GM12865 (cell line): ENCODE results near the gene GRIN2A.

Experiments
- DNase-seq: peaks from one replicate; pipeline ENCODE4 v3.0.0; 2010; ENCODE audit warnings: low read depth
- H3K4me3 ChIP-seq: 2 replicates; pipeline ENCODE4 v1.5.1; 2011; ENCODE audit warnings: mild to moderate bottlenecking, low read depth, low read length, control low read depth
- TF ChIP-seq, protein P1 (sequence below): IDR thresholded peaks from 2 replicates; pipeline ENCODE4 v1.5.1; 2011; ENCODE audit warnings: low read length, control low read depth, low read depth, inconsistent platforms; ENCODE audit not compliant: insufficient read depth; ENCODE audit errors: missing control alignments

GRIN2A gene

DNA sequence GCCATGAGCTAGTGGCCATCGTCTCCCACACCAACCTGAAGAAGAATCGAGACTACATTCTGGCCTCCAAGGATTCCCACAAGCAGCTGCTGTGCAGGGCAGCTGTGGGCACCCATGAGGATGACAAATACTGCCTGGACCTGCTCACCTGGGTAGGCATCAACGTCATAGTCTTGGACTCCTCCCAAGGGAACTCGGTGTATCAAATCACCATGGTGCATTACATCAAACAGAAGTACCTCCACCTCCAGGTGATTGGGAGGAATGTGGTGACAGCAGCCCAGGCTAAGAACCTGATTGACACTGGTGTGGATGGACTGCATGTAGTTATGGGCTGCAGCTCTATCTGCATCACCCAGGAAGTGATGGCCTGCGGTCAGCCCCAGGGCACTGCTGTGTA lies 70.2 kb downstream of the GRIN2A start:
- TF ChIP-seq, protein P1, sequence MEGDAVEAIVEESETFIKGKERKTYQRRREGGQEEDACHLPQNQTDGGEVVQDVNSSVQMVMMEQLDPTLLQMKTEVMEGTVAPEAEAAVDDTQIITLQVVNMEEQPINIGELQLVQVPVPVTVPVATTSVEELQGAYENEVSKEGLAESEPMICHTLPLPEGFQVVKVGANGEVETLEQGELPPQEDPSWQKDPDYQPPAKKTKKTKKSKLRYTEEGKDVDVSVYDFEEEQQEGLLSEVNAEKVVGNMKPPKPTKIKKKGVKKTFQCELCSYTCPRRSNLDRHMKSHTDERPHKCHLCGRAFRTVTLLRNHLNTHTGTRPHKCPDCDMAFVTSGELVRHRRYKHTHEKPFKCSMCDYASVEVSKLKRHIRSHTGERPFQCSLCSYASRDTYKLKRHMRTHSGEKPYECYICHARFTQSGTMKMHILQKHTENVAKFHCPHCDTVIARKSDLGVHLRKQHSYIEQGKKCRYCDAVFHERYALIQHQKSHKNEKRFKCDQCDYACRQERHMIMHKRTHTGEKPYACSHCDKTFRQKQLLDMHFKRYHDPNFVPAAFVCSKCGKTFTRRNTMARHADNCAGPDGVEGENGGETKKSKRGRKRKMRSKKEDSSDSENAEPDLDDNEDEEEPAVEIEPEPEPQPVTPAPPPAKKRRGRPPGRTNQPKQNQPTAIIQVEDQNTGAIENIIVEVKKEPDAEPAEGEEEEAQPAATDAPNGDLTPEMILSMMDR = no peak
- H3K4me3 ChIP-seq = no peak overlapping the region
- no peak for DNase-seq

DNA sequence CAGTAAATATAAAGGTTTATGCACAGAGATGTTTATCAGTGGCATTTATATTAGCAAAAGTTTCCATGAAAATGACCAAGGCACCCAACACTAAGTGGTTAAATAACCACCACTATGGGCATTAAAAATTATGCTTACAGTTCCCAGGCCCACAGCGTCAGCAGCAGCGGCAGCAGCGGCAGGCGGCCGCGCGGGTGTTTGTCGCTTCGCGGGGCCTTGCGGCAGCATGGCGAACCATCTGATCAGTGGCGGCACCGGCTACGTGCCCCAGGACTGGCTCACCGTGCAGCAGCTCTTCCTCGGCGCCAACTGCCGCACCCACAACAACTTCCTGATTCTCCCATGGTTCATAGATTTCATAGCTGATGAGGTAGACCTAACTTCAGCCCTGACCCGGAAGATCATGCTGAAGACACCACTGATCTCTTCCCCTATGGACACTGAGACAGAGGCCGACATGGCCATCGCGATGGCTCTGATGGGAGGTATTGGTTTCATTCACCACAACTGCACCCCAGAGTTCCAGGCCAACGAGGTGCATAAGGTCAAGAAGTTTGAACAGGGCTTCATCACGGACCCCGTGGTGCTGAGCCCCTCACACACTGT lies 71.0 kb downstream of the GRIN2A start:
- H3K4me3 ChIP-seq = no peak overlapping the region
- TF ChIP-seq, protein P1 = no peak
- DNase-seq = no peak

DNA sequence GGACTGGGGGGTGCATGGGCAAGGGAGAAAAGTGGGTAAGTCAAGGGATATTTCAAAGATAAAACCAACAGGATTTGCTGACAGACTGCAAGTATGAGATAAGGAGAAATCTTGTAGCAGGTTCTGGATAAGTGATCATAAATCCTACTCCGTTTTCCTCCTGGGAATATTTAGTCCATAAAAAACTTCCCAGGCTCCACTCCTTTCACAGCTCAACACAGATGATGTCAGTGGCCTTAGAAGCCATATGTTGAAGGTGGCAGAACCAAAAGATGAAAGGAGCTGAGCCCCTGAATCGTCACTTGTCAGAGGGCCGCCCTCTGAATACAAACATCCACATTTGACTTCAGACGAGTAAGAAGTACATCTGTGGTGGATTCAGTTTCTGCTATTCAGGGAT lies 71.7 kb downstream of the GRIN2A start:
- no peak for DNase-seq
- no peak overlapping the region for H3K4me3 ChIP-seq
- TF ChIP-seq, protein P1 = no peak

DNA sequence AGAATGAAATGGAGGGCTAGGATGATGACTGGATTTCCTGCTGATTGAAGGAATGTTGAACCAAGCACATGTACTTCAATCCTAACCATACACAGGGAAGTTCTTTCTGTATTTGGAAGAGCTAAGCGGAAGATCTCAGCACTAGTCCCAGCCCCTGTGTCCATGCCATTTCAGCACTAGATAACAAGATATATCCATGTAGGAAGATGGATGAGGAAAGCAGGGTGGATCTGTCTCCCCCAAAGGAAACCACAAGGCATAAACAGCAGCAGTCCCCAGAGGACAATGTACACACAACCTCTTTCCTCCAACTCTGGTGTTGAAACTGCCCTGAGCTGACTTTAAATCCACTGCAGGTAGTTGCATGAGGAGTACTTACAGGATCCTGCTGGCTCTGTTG lies 75.1 kb downstream of the GRIN2A start:
- DNase-seq = no peak
- TF ChIP-seq, protein P1 = no peak
- no peak overlapping the region for H3K4me3 ChIP-seq

DNA sequence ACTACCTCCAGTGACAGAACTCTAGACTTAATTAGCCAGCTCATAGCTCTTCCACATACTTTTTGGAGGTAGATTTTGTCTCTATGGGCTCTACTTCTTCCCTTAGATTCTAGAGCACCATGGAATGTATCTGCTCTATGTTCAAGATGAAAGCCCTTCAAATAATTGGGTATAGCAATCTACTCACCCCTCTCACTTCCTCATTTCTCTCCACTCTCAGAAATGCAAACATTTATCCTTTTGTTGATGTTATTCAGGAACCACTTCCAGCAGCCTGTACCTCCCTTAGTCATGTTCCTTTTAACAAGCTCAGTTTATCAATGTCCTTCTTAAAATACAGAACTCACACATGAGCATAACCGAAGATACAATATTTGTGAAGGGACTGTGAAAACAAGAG lies 78.5 kb downstream of the GRIN2A start:
- H3K4me3 ChIP-seq = no peak overlapping the region
- DNase-seq = no peak
- TF ChIP-seq, protein P1 = no peak

DNA sequence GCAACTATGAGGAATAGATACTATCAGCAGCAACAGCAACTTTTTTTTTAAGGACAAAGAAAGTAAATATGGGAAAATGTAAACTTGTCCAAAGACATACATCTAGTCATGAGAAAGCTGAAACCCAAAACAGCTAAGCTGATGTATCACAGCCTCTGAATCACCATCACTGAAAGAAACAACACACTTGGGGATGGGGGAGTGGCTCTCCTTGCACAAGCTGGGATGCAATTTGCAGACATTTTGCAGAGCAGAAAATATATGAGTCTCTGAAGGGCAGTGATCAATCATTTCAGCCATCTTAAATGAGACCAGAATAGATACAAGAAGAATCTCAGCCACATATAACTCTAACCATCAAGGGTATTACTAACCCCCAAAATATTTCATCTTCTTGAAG lies 79.1 kb downstream of the GRIN2A start:
- TF ChIP-seq, protein P1 = no peak
- H3K4me3 ChIP-seq = no peak overlapping the region
- no peak for DNase-seq

DNA sequence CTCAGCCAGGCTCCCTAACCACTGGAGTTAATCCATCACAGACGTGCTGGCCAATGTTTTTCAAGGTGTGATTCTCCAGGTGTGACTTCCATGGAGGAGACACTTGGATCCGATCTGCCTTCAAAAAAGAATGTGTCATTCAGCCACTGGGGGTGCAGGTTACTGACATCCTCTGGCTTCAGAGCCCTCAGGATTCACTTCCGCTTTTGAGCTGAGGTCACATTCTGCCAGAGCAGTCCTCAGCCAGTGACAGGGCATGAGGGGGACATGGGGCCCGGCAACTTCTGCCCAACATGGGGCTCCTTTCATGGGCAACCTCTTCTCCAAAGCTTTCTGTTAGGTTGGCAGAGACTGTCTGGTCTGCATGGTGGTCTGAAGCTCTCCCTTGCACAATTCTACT lies 81.4 kb downstream of the GRIN2A start:
- TF ChIP-seq, protein P1 = no peak
- no peak for DNase-seq
- H3K4me3 ChIP-seq = no peak overlapping the region
